ENCODE data around the gene CMTM8.
A peak's percentile ranks its signal among the peaks of the same experiment; 100 is the strongest.

CMTM8 gene

DNA sequence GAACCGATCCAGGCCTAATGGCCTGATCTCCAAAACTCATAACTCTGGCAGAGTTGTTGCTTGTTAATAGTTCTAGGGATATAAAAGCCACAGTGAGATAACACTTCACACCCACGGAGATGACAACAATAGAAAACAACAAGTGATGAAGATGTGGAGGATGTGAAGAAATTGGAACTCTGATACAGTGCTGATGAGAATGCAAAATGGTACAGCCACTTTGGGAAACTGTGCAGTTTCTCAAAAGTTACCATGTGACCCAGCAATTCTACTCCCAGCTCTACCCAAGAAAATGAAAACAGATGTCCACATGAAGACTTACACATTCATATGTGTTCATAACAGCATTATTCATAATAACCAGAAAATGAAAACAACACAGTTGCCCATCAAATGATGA lies 157.0 kb downstream of the CMTM8 start:
- Histone ChIP-seq H3K18ac (ENCODE audit: low read depth in 1 of 2, low read length in 2 of 2) (no peak overlapping the region), H3K36me3 (ENCODE audit: control insufficient read depth in 1 of 2, insufficient read depth in 2 of 2, low read depth in 1 of 2, low read length in 2 of 2) (no peaks in the 10 kb centered on the region), H3K9me3 (ENCODE audit: control insufficient read depth, low read length) (no peaks in the 10 kb centered on the region), H3K79me1 (replicated peaks; ENCODE audit: low read length, poor library complexity, severe bottlenecking) (peaks cover 29% of the 10 kb centered on the region), H3K14ac (ENCODE audit: low read length in 2 of 2) (no peak overlapping the region), H3K4me2 (ENCODE audit: low read length, poor library complexity, severe bottlenecking) (no peak overlapping the region), H3K27me3 (ENCODE audit: control insufficient read depth in 1 of 2, insufficient read depth in 1 of 2, low read length in 2 of 2) (no peaks in the 10 kb centered on the region), H2BK120ac (ENCODE audit: low read depth, low read length) (no peak overlapping the region), H2BK5ac (ENCODE audit: low read depth, low read length, poor library complexity, severe bottlenecking) (no peak overlapping the region), H3K4me3 (ENCODE audit: insufficient read depth in 1 of 2, low read depth in 1 of 2, low read length in 2 of 2) (no peak overlapping the region), H2AK5ac (ENCODE audit: low read length, severe bottlenecking) (no peak overlapping the region), H2AFZ (ENCODE audit: low read depth, low read length) (no peak overlapping the region), H3K4me1 (ENCODE audit: control insufficient read depth, insufficient read depth, low read depth, low read length) (peaks cover 10% of the 10 kb centered on the region), H2BK12ac (ENCODE audit: low read length in 2 of 2) (no peak overlapping the region), H3K9ac (ENCODE audit: low read length) (no peak overlapping the region), H3K23ac (ENCODE audit: low read length in 2 of 2) (no peak overlapping the region), H4K91ac (ENCODE audit: low read length) (no peak overlapping the region), H4K8ac (ENCODE audit: low read length) (no peak overlapping the region), H3K4ac (ENCODE audit: low read depth in 1 of 2, low read length in 2 of 2) (no peak overlapping the region), H2BK15ac (ENCODE audit: low read depth, poor library complexity, severe bottlenecking) (no peak overlapping the region), H3K27ac (ENCODE audit: low read length, poor library complexity, severe bottlenecking) (no peak overlapping the region)
- WGBS = 100% methylated on average over 1 of the region's 2 CpGs
- DNase-seq = no peak

DNA sequence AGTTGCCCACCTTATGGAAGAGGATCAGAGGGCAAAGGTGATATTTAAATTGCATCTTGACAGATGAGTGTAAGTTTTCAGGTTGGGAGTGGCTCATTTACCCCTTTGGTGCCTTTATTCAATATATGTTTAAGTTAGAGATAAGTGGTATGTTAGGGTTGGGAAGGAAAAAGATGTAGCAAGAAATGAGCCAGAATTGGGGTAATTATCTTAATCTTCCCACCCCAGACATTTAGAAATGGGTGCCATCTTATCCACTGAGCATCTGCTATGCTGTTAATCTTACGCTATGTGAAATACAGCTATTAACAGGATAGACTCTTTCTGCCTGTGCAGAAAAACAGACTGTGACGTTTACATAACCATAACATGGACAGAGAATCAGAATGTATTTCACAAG lies 159.5 kb downstream of the CMTM8 start:
- no peak overlapping the region for H3K14ac ChIP-seq (ENCODE audit: low read length in 2 of 2)
- no peak overlapping the region for H2AFZ ChIP-seq (ENCODE audit: low read depth, low read length)
- no peak overlapping the region for H2BK15ac ChIP-seq (ENCODE audit: low read depth, poor library complexity, severe bottlenecking)
- H3K36me3 ChIP-seq (ENCODE audit: control insufficient read depth in 1 of 2, insufficient read depth in 2 of 2, low read depth in 1 of 2, low read length in 2 of 2) = no peaks in the 10 kb centered on the region
- H3K4ac ChIP-seq (ENCODE audit: low read depth in 1 of 2, low read length in 2 of 2) = no peak overlapping the region
- peaks cover 21% of the 10 kb centered on the region for H3K79me1 ChIP-seq (replicated peaks; ENCODE audit: low read length, poor library complexity, severe bottlenecking)
- no peak overlapping the region for H2BK12ac ChIP-seq (ENCODE audit: low read length in 2 of 2)
- no peaks in the 10 kb centered on the region for H3K27me3 ChIP-seq (ENCODE audit: control insufficient read depth in 1 of 2, insufficient read depth in 1 of 2, low read length in 2 of 2)
- H3K9me3 ChIP-seq (ENCODE audit: control insufficient read depth, low read length) = no peaks in the 10 kb centered on the region
- DNase-seq = no peak
- no peak overlapping the region for H3K4me3 ChIP-seq (ENCODE audit: insufficient read depth in 1 of 2, low read depth in 1 of 2, low read length in 2 of 2)
- no peak overlapping the region for H4K8ac ChIP-seq (ENCODE audit: low read length)
- no peak overlapping the region for H3K4me2 ChIP-seq (ENCODE audit: low read length, poor library complexity, severe bottlenecking)
- no peak overlapping the region for H2BK5ac ChIP-seq (ENCODE audit: low read depth, low read length, poor library complexity, severe bottlenecking)
- no peak overlapping the region for H3K18ac ChIP-seq (ENCODE audit: low read depth in 1 of 2, low read length in 2 of 2)
- WGBS = 100% methylated on average over 1 of the region's 2 CpGs
- no peak overlapping the region for H3K27ac ChIP-seq (ENCODE audit: low read length, poor library complexity, severe bottlenecking)
- H3K9ac ChIP-seq (ENCODE audit: low read length) = no peak overlapping the region
- H4K91ac ChIP-seq (ENCODE audit: low read length) = no peak overlapping the region
- H2AK5ac ChIP-seq (ENCODE audit: low read length, severe bottlenecking) = no peak overlapping the region
- H2BK120ac ChIP-seq (ENCODE audit: low read depth, low read length) = no peak overlapping the region
- H3K23ac ChIP-seq (ENCODE audit: low read length in 2 of 2) = no peak overlapping the region
- H3K4me1 ChIP-seq (ENCODE audit: control insufficient read depth, insufficient read depth, low read depth, low read length) = peaks cover 11% of the 10 kb centered on the region

DNA sequence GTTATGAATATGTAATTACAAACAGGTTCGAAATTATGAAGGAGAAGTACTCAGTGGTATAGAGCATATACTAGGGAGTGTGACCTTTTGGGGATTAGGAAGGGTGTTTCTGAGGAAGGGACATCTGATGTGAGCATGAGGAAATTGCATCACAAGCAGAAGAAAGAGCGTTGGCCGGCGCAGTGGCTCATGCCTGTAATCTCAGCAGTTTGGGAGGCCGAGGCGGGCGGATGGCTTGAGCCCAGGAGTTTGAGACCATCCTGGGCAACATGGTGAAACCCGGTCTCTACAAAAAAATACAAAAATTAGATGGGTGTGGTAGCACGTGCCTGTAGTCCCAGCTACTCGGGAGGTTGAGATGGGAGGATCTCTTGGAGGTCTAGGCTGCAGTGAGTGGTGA lies 160.1 kb downstream of the CMTM8 start:
- Histone ChIP-seq H3K36me3 (ENCODE audit: control insufficient read depth in 1 of 2, insufficient read depth in 2 of 2, low read depth in 1 of 2, low read length in 2 of 2) (no peaks in the 10 kb centered on the region), H3K9me3 (ENCODE audit: control insufficient read depth, low read length) (no peaks in the 10 kb centered on the region), H2BK5ac (ENCODE audit: low read depth, low read length, poor library complexity, severe bottlenecking) (no peak overlapping the region), H2BK12ac (ENCODE audit: low read length in 2 of 2) (no peak overlapping the region), H3K4me1 (ENCODE audit: control insufficient read depth, insufficient read depth, low read depth, low read length) (peaks cover 10% of the 10 kb centered on the region), H3K9ac (ENCODE audit: low read length) (no peak overlapping the region), H3K18ac (ENCODE audit: low read depth in 1 of 2, low read length in 2 of 2) (no peak overlapping the region), H3K27me3 (ENCODE audit: control insufficient read depth in 1 of 2, insufficient read depth in 1 of 2, low read length in 2 of 2) (no peaks in the 10 kb centered on the region), H3K79me1 (replicated peaks; ENCODE audit: low read length, poor library complexity, severe bottlenecking) (peaks cover 17% of the 10 kb centered on the region), H3K4me2 (ENCODE audit: low read length, poor library complexity, severe bottlenecking) (no peak overlapping the region), H4K91ac (ENCODE audit: low read length) (no peak overlapping the region), H3K14ac (ENCODE audit: low read length in 2 of 2) (no peak overlapping the region), H3K23ac (ENCODE audit: low read length in 2 of 2) (no peak overlapping the region), H3K4ac (ENCODE audit: low read depth in 1 of 2, low read length in 2 of 2) (no peak overlapping the region), H2AFZ (ENCODE audit: low read depth, low read length) (no peak overlapping the region), H2BK120ac (ENCODE audit: low read depth, low read length) (no peak overlapping the region), H4K8ac (ENCODE audit: low read length) (no peak overlapping the region), H3K27ac (ENCODE audit: low read length, poor library complexity, severe bottlenecking) (no peak overlapping the region), H2BK15ac (ENCODE audit: low read depth, poor library complexity, severe bottlenecking) (no peak overlapping the region), H2AK5ac (ENCODE audit: low read length, severe bottlenecking) (no peak overlapping the region), H3K4me3 (ENCODE audit: insufficient read depth in 1 of 2, low read depth in 1 of 2, low read length in 2 of 2) (no peak overlapping the region)
- DNase-seq = no peak
- WGBS = 92% methylated on average over 10 of the region's 10 CpGs

DNA sequence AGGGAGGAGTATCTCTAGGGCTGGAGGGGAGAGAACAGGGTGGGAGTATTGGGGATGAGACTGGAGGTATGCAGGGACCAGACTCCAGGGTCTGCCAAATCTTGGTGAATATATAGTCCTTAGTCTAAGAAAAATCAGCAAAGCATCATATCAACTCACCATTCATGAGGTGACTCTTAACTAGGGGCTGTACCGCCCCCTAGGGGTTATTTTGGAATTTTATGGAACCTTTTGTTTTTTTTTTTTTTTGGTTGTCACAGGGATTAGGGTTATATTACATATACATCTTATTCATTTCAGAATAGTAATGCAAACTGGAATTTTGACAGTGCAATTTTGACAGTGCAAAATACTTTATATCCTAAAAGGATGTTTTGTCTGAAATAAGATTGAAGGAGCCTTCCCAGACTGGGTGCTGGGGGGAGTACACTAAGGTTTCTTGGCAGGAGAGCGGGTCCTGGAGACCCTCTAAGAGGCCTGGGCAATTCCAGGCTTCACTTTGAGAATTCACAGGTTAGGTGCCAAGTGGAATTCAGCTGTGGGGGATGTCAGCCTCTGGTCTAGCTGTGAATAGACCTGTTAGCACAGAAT lies 160.6 kb downstream of the CMTM8 start:
- H3K18ac ChIP-seq (ENCODE audit: low read depth in 1 of 2, low read length in 2 of 2) = no peak overlapping the region

More for the DNA sequence above, 160.6 kb downstream of the CMTM8 start:
- Histone ChIP-seq H3K4me1 (ENCODE audit: control insufficient read depth, insufficient read depth, low read depth, low read length) (peaks cover 10% of the 10 kb centered on the region), H3K4me3 (ENCODE audit: insufficient read depth in 1 of 2, low read depth in 1 of 2, low read length in 2 of 2) (no peak overlapping the region), H3K4ac (ENCODE audit: low read depth in 1 of 2, low read length in 2 of 2) (no peak overlapping the region), H3K9ac (ENCODE audit: low read length) (no peak overlapping the region), H2BK12ac (ENCODE audit: low read length in 2 of 2) (no peak overlapping the region), H3K9me3 (ENCODE audit: control insufficient read depth, low read length) (no peaks in the 10 kb centered on the region), H3K27ac (ENCODE audit: low read length, poor library complexity, severe bottlenecking) (no peak overlapping the region), H3K36me3 (ENCODE audit: control insufficient read depth in 1 of 2, insufficient read depth in 2 of 2, low read depth in 1 of 2, low read length in 2 of 2) (no peaks in the 10 kb centered on the region), H4K91ac (ENCODE audit: low read length) (no peak overlapping the region), H2AK5ac (ENCODE audit: low read length, severe bottlenecking) (no peak overlapping the region), H4K8ac (ENCODE audit: low read length) (no peak overlapping the region), H2AFZ (ENCODE audit: low read depth, low read length) (no peak overlapping the region), H3K79me1 (replicated peaks; ENCODE audit: low read length, poor library complexity, severe bottlenecking) (peaks cover 16% of the 10 kb centered on the region), H2BK5ac (ENCODE audit: low read depth, low read length, poor library complexity, severe bottlenecking) (no peak overlapping the region), H3K14ac (ENCODE audit: low read length in 2 of 2) (no peak overlapping the region), H3K23ac (ENCODE audit: low read length in 2 of 2) (no peak overlapping the region), H3K4me2 (ENCODE audit: low read length, poor library complexity, severe bottlenecking) (no peak overlapping the region), H3K27me3 (ENCODE audit: control insufficient read depth in 1 of 2, insufficient read depth in 1 of 2, low read length in 2 of 2) (no peaks in the 10 kb centered on the region), H2BK120ac (ENCODE audit: low read depth, low read length) (no peak overlapping the region), H2BK15ac (ENCODE audit: low read depth, poor library complexity, severe bottlenecking) (no peak overlapping the region)
- peak; percentile 61 for DNase-seq
- 66% methylated on average over 1 of the region's 2 CpGs for WGBS
